ENCODE measurements around the gene VAV2. TPM values are rescaled to one million over a fixed set of nuclear protein-coding genes. Genes with fewer than 3 reads are reported as not detected.

VAV2 gene
- total RNA-seq, 1 donor from 2014 or later = 18.7 TPM

- TF ChIP-seq, protein P1, sequence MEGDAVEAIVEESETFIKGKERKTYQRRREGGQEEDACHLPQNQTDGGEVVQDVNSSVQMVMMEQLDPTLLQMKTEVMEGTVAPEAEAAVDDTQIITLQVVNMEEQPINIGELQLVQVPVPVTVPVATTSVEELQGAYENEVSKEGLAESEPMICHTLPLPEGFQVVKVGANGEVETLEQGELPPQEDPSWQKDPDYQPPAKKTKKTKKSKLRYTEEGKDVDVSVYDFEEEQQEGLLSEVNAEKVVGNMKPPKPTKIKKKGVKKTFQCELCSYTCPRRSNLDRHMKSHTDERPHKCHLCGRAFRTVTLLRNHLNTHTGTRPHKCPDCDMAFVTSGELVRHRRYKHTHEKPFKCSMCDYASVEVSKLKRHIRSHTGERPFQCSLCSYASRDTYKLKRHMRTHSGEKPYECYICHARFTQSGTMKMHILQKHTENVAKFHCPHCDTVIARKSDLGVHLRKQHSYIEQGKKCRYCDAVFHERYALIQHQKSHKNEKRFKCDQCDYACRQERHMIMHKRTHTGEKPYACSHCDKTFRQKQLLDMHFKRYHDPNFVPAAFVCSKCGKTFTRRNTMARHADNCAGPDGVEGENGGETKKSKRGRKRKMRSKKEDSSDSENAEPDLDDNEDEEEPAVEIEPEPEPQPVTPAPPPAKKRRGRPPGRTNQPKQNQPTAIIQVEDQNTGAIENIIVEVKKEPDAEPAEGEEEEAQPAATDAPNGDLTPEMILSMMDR (conservative IDR thresholded peaks at IDR 0.05; ENCODE audit: low read depth, low read length) = no peak
- DNase-seq (ENCODE audit: low read depth) = no peak
- H3K4me3 ChIP-seq (ENCODE audit: low read depth, low read length) = no peak overlapping the region
Observed at GRCh38 chr9:133850937-133851336, 141.2 kb downstream of the VAV2 start.

DNA sequence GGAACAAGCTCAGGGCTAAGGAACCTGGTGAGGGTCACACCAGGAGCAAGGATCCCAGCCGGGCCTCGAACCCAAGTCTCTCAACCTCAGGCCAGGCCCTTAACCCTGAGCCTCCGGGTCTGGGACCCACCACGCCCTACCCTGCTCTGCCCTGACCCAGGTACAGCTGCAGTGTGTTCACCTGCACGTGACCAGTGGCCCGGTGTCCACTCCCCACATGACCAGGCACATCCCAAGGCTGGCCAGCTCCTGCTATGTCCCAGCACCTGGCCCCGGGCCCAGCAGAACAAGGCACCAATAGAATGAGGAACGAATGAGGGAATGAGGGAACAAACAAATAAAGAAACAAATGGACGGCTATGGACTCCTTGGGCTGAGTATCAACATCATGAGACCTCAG, 142.0 kb downstream of the VAV2 start:
- H3K4me3 ChIP-seq (ENCODE audit: low read depth, low read length) = no peak overlapping the region
- no peak for DNase-seq (ENCODE audit: low read depth)
- TF ChIP-seq, protein P1 (conservative IDR thresholded peaks at IDR 0.05; ENCODE audit: low read depth, low read length) = no peak

GRCh38 chr9:133849110-133849670, 142.9 kb downstream of the VAV2 start:
- TF ChIP-seq, protein P1 (conservative IDR thresholded peaks at IDR 0.05; ENCODE audit: low read depth, low read length) = no peak
- DNase-seq (ENCODE audit: low read depth) = no peak
- H3K4me3 ChIP-seq (ENCODE audit: low read depth, low read length) = no peak overlapping the region

GRCh38 chr9:133848471-133849109, 143.5 kb downstream of the VAV2 start:
- TF ChIP-seq, protein P1 (conservative IDR thresholded peaks at IDR 0.05; ENCODE audit: low read depth, low read length) = no peak
- DNase-seq (ENCODE audit: low read depth) = no peak
- H3K4me3 ChIP-seq (ENCODE audit: low read depth, low read length) = no peak overlapping the region

DNA sequence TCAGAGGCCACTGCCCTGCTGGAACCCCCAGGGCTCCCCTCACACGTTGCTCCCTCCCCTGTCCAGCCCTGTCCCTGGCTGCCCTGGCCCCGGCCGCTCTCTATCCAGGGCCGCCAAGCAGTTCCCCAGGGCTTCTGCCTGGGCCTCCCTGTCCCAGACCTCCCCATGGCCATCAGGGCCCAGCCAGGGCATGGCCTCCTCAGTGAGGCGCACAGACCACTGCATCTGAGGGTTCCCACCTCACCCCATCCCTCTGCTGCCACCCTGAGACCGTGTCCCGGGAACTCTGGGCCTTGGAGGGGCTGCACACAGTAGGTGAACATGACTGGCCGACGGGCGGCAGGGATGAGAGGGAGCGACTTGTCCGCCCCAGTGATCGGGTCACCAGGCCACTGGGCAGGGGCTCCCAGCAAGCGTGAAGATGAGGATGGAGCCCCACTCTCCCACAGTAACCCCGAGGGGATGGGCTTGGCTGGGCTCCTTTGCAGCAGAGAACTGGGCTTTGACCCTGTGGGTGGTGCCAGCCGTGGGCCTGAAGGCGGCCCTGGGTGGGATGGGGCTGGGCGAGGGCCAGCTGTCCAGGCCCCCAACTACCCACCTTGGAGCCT, 145.5 kb downstream of the VAV2 start:
- H3K4me3 ChIP-seq (ENCODE audit: low read depth, low read length) = no peak overlapping the region
- no peak for DNase-seq (ENCODE audit: low read depth)
- TF ChIP-seq, protein P1 (conservative IDR thresholded peaks at IDR 0.05; ENCODE audit: low read depth, low read length) = no peak

DNA sequence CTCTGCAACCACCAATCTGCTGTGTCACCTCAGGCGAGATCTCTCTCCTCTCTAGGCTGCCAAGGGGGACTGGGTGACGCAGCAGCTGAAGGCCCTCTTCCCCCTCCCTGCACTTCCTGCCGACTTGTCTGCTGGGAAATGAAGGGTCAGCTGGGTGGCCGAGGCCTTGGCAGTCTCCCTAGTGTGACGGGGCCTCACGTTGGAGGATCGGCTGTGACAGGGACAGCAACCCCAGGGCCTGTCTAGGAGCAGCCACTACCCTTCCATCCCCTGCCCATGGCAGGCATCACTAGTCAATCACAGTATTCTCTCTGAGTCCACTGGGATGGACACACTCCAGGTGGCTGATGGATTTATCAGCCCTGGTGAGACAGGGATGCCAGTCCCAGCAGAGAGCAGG, 146.7 kb downstream of the VAV2 start:
- no peak overlapping the region for H3K4me3 ChIP-seq (ENCODE audit: low read depth, low read length)
- TF ChIP-seq, protein P1 (conservative IDR thresholded peaks at IDR 0.05; ENCODE audit: low read depth, low read length) = no peak
- DNase-seq (ENCODE audit: low read depth) = no peak

Data from epithelial cell of proximal tubule (primary cell).